Measurements from ENCODE around the gene SLC26A6.

The SLC26A6 gene

GRCh38 chr3:48631516-48632448, 3.5 kb downstream of the SLC26A6 start:
- DNase-seq, result no peak

GRCh38 chr3:48630833-48631232, 4.4 kb downstream of the SLC26A6 start:
- DNase-seq, result no peak

GRCh38 chr3:48630407-48630806, 4.9 kb downstream of the SLC26A6 start:
- DNase-seq, result no peak

GRCh38 chr3:48629894-48630293, 5.4 kb downstream of the SLC26A6 start:
- no peak for DNase-seq

GRCh38 chr3:48628277-48629017, 6.8 kb downstream of the SLC26A6 start:
- no peak for DNase-seq

- no peak for DNase-seq
These were observed 9.7 kb downstream of the SLC26A6 start for GRCh38 chr3:48625600-48625999.

- DNase-seq, result no peak
These were observed 10.5 kb downstream of the SLC26A6 start for GRCh38 chr3:48624767-48625166.

- no peak for DNase-seq
These were observed 11.3 kb downstream of the SLC26A6 start for GRCh38 chr3:48623851-48624547.

GRCh38 chr3:48621461-48621869, 13.8 kb downstream of the SLC26A6 start, which contains the start of gene TMEM89:
TMEM89 (minus strand) TSS chr3:48621769; CDS start chr3:48621756, 13 bp downstream.
- DNase-seq, result no peak

- DNase-seq, result no peak
These were observed 15.4 kb downstream of the SLC26A6 start for GRCh38 chr3:48619541-48620524.

- no peak for DNase-seq
These were observed 17.7 kb downstream of the SLC26A6 start for GRCh38 chr3:48617559-48617958.

GRCh38 chr3:48614044-48614443, 21.2 kb downstream of the SLC26A6 start:
- no peak for DNase-seq

- no peak for DNase-seq
These were observed 23.0 kb downstream of the SLC26A6 start for GRCh38 chr3:48612309-48612708.

GRCh38 chr3:48609088-48610005, 25.9 kb downstream of the SLC26A6 start, which contains the start of gene UQCRC1:
UQCRC1 (minus strand) TSS chr3:48609646; CDS start chr3:48609620, 26 bp downstream.
- DNase-seq, result peak; percentile 94

- peak; percentile 52 for DNase-seq
These were observed 27.7 kb downstream of the SLC26A6 start for GRCh38 chr3:48607519-48607918.

GRCh38 chr3:48601622-48601994, 33.7 kb downstream of the SLC26A6 start:
- no peak for DNase-seq

- no peak for DNase-seq
These were observed 34.3 kb downstream of the SLC26A6 start for GRCh38 chr3:48600711-48601621.

- DNase-seq, result no peak
These were observed 35.6 kb downstream of the SLC26A6 start for GRCh38 chr3:48599509-48600285.

GRCh38 chr3:48599077-48599501, 36.2 kb downstream of the SLC26A6 start:
- no peak for DNase-seq

Measured in activated CD4-positive, alpha-beta T cell treated with anti-CD3 and anti-CD28 coated beads for 48 hours (primary cell).